ENCODE data around the gene DCP2. TPM values are rescaled to one million over a fixed set of nuclear protein-coding genes. Genes with fewer than 3 reads are reported as not detected.

The DCP2 gene
- total RNA-seq, 1 donor, result 27.9 TPM

DNA sequence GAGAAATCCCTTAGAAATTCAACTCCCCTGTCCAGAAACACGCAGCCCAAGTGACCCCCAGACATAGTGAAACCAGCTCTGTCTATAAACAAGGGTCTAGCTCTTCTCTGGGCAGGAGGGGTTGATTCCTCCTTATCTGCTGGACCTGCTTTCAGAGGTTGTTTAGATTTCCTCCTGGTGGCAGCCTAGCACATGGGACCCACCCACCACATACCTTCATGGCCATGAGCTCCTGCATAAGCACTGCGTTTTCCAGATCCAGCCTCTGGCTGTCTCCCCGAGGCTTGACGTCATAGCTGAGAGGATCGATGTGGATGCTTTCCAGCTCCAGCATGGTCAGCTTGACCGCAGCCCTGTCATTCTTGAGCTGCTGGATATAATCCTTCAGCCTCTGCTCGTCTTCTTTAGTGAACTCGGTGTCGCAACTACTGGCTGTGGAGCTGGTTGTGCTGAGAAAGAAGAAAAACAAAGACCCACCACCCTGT lies 77.0 kb downstream of the DCP2 start:
- Histone ChIP-seq H3K27ac (ENCODE audit: low read depth, low read length) (peak overlapping the region; percentile 35), H3K27me3 (ENCODE audit: insufficient read depth, low read length) (no peaks in the 10 kb centered on the region), H3K4me3 (ENCODE audit: insufficient read depth, low read length) (no peak overlapping the region), H3K79me2 (ENCODE audit: insufficient read depth, low read length) (no peaks in the 10 kb centered on the region), H3K4me2 (ENCODE audit: insufficient read depth, low read length) (peak overlapping the region; percentile 28), H3K4me1 (ENCODE audit: insufficient read depth, low read length) (peaks cover 33% of the 10 kb centered on the region), H3K36me3 (ENCODE audit: insufficient read depth, low read length) (no peaks in the 10 kb centered on the region), H4K20me1 (ENCODE audit: insufficient read depth, low read length) (no peaks in the 10 kb centered on the region), H3K9me3 (ENCODE audit: low read depth, low read length) (no peaks in the 10 kb centered on the region), H2AFZ (ENCODE audit: low read length) (no peak overlapping the region)
- DNase-seq (ENCODE audit: insufficient read length, low spot score, missing footprints), result peak; percentile 94
- TF ChIP-seq, protein P1, sequence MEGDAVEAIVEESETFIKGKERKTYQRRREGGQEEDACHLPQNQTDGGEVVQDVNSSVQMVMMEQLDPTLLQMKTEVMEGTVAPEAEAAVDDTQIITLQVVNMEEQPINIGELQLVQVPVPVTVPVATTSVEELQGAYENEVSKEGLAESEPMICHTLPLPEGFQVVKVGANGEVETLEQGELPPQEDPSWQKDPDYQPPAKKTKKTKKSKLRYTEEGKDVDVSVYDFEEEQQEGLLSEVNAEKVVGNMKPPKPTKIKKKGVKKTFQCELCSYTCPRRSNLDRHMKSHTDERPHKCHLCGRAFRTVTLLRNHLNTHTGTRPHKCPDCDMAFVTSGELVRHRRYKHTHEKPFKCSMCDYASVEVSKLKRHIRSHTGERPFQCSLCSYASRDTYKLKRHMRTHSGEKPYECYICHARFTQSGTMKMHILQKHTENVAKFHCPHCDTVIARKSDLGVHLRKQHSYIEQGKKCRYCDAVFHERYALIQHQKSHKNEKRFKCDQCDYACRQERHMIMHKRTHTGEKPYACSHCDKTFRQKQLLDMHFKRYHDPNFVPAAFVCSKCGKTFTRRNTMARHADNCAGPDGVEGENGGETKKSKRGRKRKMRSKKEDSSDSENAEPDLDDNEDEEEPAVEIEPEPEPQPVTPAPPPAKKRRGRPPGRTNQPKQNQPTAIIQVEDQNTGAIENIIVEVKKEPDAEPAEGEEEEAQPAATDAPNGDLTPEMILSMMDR (IDR thresholded peaks at IDR 0.05; ENCODE audit: extremely low read depth, low read depth, low read length), result no peak

- H3K27ac ChIP-seq (ENCODE audit: low read depth, low read length), result no peak overlapping the region
- H3K36me3 ChIP-seq (ENCODE audit: insufficient read depth, low read length), result no peaks in the 10 kb centered on the region
- H3K4me1 ChIP-seq (ENCODE audit: insufficient read depth, low read length), result peaks cover 44% of the 10 kb centered on the region
- H3K9me3 ChIP-seq (ENCODE audit: low read depth, low read length), result no peaks in the 10 kb centered on the region
- TF ChIP-seq, protein P1 (IDR thresholded peaks at IDR 0.05; ENCODE audit: extremely low read depth, low read depth, low read length), result no peak
- no peaks in the 10 kb centered on the region for H4K20me1 ChIP-seq (ENCODE audit: insufficient read depth, low read length)
- H2AFZ ChIP-seq (ENCODE audit: low read length), result no peak overlapping the region
- peak; percentile 45 for DNase-seq (ENCODE audit: insufficient read length, low spot score, missing footprints)
- no peaks in the 10 kb centered on the region for H3K79me2 ChIP-seq (ENCODE audit: insufficient read depth, low read length)
- H3K4me2 ChIP-seq (ENCODE audit: insufficient read depth, low read length), result no peak overlapping the region
- no peaks in the 10 kb centered on the region for H3K27me3 ChIP-seq (ENCODE audit: insufficient read depth, low read length)
- no peak overlapping the region for H3K4me3 ChIP-seq (ENCODE audit: insufficient read depth, low read length)
Measured at GRCh38 chr5:113054899-113055298, 78.3 kb downstream of the DCP2 start.

- Histone ChIP-seq H2AFZ (ENCODE audit: low read length) (no peak overlapping the region), H3K27ac (ENCODE audit: low read depth, low read length) (no peak overlapping the region), H3K27me3 (ENCODE audit: insufficient read depth, low read length) (no peaks in the 10 kb centered on the region), H4K20me1 (ENCODE audit: insufficient read depth, low read length) (no peaks in the 10 kb centered on the region), H3K4me2 (ENCODE audit: insufficient read depth, low read length) (no peak overlapping the region), H3K79me2 (ENCODE audit: insufficient read depth, low read length) (no peaks in the 10 kb centered on the region), H3K36me3 (ENCODE audit: insufficient read depth, low read length) (no peaks in the 10 kb centered on the region), H3K9me3 (ENCODE audit: low read depth, low read length) (no peaks in the 10 kb centered on the region), H3K4me1 (ENCODE audit: insufficient read depth, low read length) (peaks cover 45% of the 10 kb centered on the region), H3K4me3 (ENCODE audit: insufficient read depth, low read length) (no peak overlapping the region)
- TF ChIP-seq, protein P1 (IDR thresholded peaks at IDR 0.05; ENCODE audit: extremely low read depth, low read depth, low read length), result no peak
- DNase-seq (ENCODE audit: insufficient read length, low spot score, missing footprints), result no peak
Measured at GRCh38 chr5:113056988-113057387, 80.4 kb downstream of the DCP2 start.

- Histone ChIP-seq H3K27ac (ENCODE audit: low read depth, low read length) (no peak overlapping the region), H3K79me2 (ENCODE audit: insufficient read depth, low read length) (no peaks in the 10 kb centered on the region), H3K9me3 (ENCODE audit: low read depth, low read length) (no peaks in the 10 kb centered on the region), H3K4me2 (ENCODE audit: insufficient read depth, low read length) (no peak overlapping the region), H2AFZ (ENCODE audit: low read length) (no peak overlapping the region), H4K20me1 (ENCODE audit: insufficient read depth, low read length) (no peaks in the 10 kb centered on the region), H3K4me1 (ENCODE audit: insufficient read depth, low read length) (peaks cover 45% of the 10 kb centered on the region), H3K4me3 (ENCODE audit: insufficient read depth, low read length) (no peak overlapping the region), H3K36me3 (ENCODE audit: insufficient read depth, low read length) (no peaks in the 10 kb centered on the region), H3K27me3 (ENCODE audit: insufficient read depth, low read length) (no peaks in the 10 kb centered on the region)
- TF ChIP-seq, protein P1 (IDR thresholded peaks at IDR 0.05; ENCODE audit: extremely low read depth, low read depth, low read length), result no peak
- peak; percentile 9 for DNase-seq (ENCODE audit: insufficient read length, low spot score, missing footprints)
Measured at GRCh38 chr5:113057557-113057984, 81.0 kb downstream of the DCP2 start.

All from osteoblast (primary cell).